HEK293T (cell line): Measurements from ENCODE around the gene AK5.

Experiments
- ARNT ChIP-seq: fragments of 450-650 bp; IDR thresholded peaks from 2 replicates; pipeline ENCODE4 v1.6.1; 2017; ENCODE audit warnings: mild to moderate bottlenecking
- HDGF ChIP-seq: fragments of 450-650 bp; IDR thresholded peaks from 2 replicates; pipeline ENCODE4 v1.6.1; 2017; ENCODE audit warnings: antibody characterized with exemption, borderline replicate concordance
- SP1 ChIP-seq: fragments of 450-650 bp; IDR thresholded peaks from 2 replicates; pipeline ENCODE4 v1.6.1; 2017

DNA sequence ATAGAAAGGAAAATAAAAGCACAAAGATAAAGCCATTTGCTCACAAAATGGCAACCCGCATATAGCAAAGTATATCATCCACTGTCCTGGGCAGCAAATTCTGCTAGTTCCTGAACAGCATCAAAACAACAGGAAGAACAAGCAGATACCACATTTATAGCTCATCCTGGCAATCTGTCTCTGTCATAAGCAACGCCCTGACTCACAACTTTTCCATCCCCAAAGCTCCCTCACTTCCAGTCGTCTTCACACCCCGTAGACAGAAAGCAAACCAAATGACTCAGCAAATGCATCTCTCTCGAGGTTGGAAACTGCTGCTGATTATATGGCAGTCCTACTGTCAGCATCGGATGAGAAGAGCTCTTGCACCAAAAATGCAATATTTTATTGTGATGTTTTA, 65.8 kb downstream of the AK5 start:
- TF ChIP-seq ARNT (no peak), SP1 (no peak), HDGF (no peak)
